H1 (cell line): ENCODE results near the gene ROGDI.
A peak's percentile ranks its signal among the peaks of the same experiment; 100 is the strongest.

Source experiments
- GABPA ChIP-seq: IDR thresholded peaks from 2 replicates; pipeline ENCODE4 v1.6.1; 2011; ENCODE audit warnings: mild to moderate bottlenecking, low read length, moderate library complexity, borderline replicate concordance; ENCODE audit not compliant: insufficient read depth
- TF ChIP-seq, protein P1 (sequence below), 3 experiments: IDR thresholded peaks; 1 replicate in 2 of 3; 2 replicates in 1 of 3; pipeline versions ENCODE4 v1.5.1 to v1.6.1; 2011; ENCODE audit warnings: low read length in 3 of 3, mild to moderate bottlenecking in 3 of 3, inconsistent platforms in 2 of 3, low read depth in 1 of 3, moderate library complexity in 1 of 3; ENCODE audit not compliant: insufficient read depth in 1 of 3; ENCODE audit errors: control extremely low read depth in 1 of 3

DNA sequence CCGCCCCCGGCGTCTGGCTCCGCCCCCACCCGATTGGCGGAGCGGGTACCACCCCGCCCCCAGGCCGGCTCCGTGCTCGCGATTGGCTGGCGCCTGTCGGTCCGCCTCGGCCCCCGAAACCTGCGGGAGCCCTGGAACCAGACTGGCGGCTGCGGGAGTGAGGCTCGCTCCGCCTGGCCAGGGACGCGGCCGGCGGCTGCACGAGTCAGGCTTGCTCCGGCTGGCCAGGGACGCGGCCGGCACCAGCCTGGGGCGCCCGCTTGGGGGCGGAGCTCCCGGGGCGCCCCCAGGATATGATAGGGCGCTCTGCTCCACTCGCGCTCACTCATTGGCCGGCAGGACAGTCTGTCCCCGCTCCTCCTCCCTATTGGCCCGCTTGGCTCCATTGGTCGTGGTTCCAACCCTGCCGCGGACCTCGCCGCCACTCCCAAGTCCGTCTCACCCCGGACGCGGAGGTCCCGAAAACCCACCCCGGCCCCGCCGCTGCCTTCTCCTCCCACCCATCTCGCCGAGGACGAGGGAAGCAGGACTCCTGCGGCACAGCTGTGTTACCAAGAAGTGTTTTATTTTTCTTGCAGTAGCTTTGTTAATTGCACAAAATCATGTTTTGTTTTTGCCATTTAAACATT lies 340 bp upstream of the ROGDI start:
- TF ChIP-seq, protein P1, sequence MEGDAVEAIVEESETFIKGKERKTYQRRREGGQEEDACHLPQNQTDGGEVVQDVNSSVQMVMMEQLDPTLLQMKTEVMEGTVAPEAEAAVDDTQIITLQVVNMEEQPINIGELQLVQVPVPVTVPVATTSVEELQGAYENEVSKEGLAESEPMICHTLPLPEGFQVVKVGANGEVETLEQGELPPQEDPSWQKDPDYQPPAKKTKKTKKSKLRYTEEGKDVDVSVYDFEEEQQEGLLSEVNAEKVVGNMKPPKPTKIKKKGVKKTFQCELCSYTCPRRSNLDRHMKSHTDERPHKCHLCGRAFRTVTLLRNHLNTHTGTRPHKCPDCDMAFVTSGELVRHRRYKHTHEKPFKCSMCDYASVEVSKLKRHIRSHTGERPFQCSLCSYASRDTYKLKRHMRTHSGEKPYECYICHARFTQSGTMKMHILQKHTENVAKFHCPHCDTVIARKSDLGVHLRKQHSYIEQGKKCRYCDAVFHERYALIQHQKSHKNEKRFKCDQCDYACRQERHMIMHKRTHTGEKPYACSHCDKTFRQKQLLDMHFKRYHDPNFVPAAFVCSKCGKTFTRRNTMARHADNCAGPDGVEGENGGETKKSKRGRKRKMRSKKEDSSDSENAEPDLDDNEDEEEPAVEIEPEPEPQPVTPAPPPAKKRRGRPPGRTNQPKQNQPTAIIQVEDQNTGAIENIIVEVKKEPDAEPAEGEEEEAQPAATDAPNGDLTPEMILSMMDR (IDR thresholded peaks at IDR 0.05; ENCODE audit: control extremely low read depth in 1 of 3, insufficient read depth in 1 of 3, low read depth in 1 of 3, low read length in 3 of 3): no peak
- TF ChIP-seq GABPA: 0 out of 2 replicates have a peak, but pooled peaks have one; percentile 30
